Hepatocyte (in vitro differentiated cells): ENCODE measurements around the gene LIPC. TPM values are rescaled to one million over a fixed set of nuclear protein-coding genes. Genes with fewer than 3 reads are reported as not detected.

ENCODE experiments used
- DNase-seq: peaks from one replicate; pipeline ENCODE4 v3.0.0-alpha.2; 2016; ENCODE audit warnings: low spot score
- H2AFZ ChIP-seq: fragments of 200-600 bp; sonication (generic); 2 replicates; pipeline ENCODE4 v1.6.0; 2016; ENCODE audit warnings: antibody characterized with exemption, mild to moderate bottlenecking
- H3K27ac ChIP-seq: fragments of 200-600 bp; sonication (generic); 2 replicates; pipeline ENCODE4 v1.5.1; 2016; ENCODE audit warnings: mild to moderate bottlenecking
- H3K27me3 ChIP-seq: fragments of 200-600 bp; sonication (generic); 2 replicates; pipeline ENCODE4 v1.6.1; 2016
- H3K36me3 ChIP-seq: fragments of 200-600 bp; sonication (generic); replicated peaks from 2 replicates; pipeline ENCODE4 v1.5.1; 2016; ENCODE audit warnings: low read depth; ENCODE audit not compliant: insufficient read depth
- H3K4me1 ChIP-seq: fragments of 200-600 bp; sonication (generic); 2 replicates; pipeline ENCODE4 v1.5.1; 2016; ENCODE audit warnings: mild to moderate bottlenecking, moderate library complexity; ENCODE audit not compliant: insufficient read depth
- H3K4me2 ChIP-seq: fragments of 200-600 bp; sonication (generic); 2 replicates; pipeline ENCODE4 v1.6.0; 2016
- H3K4me3 ChIP-seq: fragments of 200-600 bp; sonication (generic); 2 replicates; pipeline ENCODE4 v1.5.1; 2016; ENCODE audit warnings: mild to moderate bottlenecking
- H3K79me2 ChIP-seq: fragments of 200-600 bp; sonication (generic); 2 replicates; pipeline ENCODE4 v1.6.0; 2017; ENCODE audit warnings: mild to moderate bottlenecking
- H3K9me2 ChIP-seq: fragments of 200-600 bp; sonication (generic); replicated peaks from 2 replicates; pipeline ENCODE4 v1.6.0; 2017; ENCODE audit warnings: mild to moderate bottlenecking; ENCODE audit not compliant: insufficient read depth
- H3K9me3 ChIP-seq: fragments of 200-600 bp; sonication (generic); 2 replicates; pipeline ENCODE4 v1.5.1; 2016; ENCODE audit warnings: low read depth, mild to moderate bottlenecking
- H4K20me1 ChIP-seq: fragments of 200-600 bp; sonication (generic); 2 replicates; pipeline ENCODE4 v1.6.0; 2016; ENCODE audit warnings: mild to moderate bottlenecking; ENCODE audit not compliant: insufficient read depth, poor library complexity, severe bottlenecking
- CTCF ChIP-seq: fragments of 200-600 bp; sonication (generic); IDR thresholded peaks from 2 replicates; pipeline ENCODE4 v1.5.1; 2016; ENCODE audit warnings: antibody characterized with exemption, mild to moderate bottlenecking; ENCODE audit not compliant: poor library complexity
- EZH2 ChIP-seq: fragments of 200-600 bp; sonication (generic); IDR thresholded peaks from 2 replicates; pipeline ENCODE4 v1.6.1; 2016; ENCODE audit warnings: antibody characterized with exemption, mild to moderate bottlenecking, borderline replicate concordance
- EZH2phosphoT487 ChIP-seq: fragments of 200-600 bp; sonication (generic); IDR thresholded peaks from one replicate; pipeline ENCODE4 v1.6.1; 2018; ENCODE audit warnings: antibody characterized with exemption, mild to moderate bottlenecking, low read depth, moderate library complexity; ENCODE audit not compliant: unreplicated experiment, severe bottlenecking
- WGBS: methylation state at CpG from one replicate; pipeline ENCODE4 v1.1.6; 2016; ENCODE audit warnings: low lambda C conversion rate; ENCODE audit errors: missing lambda C conversion rate; 5-methylcytosine and 5-hydroxymethylcytosine counted together
- polyA plus RNA-seq: library from polyadenylated mRNA; unstranded; fragments of >200 nt; fragmentation: Nextera tagmentation; extraction: Ambion mirVana; gene quantifications from 2 replicates; pipeline ENCODE4 v1.2.1, GENCODE V29; 2016
- total RNA-seq: library from RNA; depleted of rRNA; stranded (reverse); fragments of >200 nt; gene quantifications from 2 replicates; pipeline ENCODE4 v1.2.3, GENCODE V29; 2014

LIPC gene
- total and polyA plus RNA-seq, 2 experiments from 2014 or later: 37.0 to 64.8 TPM

DNA sequence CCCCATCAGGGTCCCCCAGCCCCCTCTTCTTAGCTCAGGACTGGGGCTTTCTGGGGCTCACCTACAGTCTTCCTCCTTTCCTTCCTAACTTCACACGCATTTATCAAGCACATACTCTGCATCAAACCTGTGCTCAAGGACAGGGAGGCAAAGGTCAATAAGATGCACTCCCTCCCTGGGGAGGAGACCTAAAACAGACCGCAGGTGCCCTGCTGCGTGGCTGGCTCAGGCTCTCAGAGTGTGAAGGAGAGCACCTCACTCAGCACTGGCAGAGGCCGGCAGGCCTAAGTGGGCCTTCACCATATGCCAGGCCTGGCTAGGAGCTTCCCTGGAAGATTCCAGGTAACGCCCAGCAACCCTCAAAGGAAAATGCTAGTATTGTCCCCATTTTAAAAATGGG lies 16.5 kb downstream of the LIPC start:
- no peaks in the 10 kb centered on the region for H3K79me2 ChIP-seq
- no peak overlapping the region for H3K4me2 ChIP-seq
- no peaks in the 10 kb centered on the region for H3K36me3 ChIP-seq
- H3K27ac ChIP-seq: no peak overlapping the region
- no peak overlapping the region for H2AFZ ChIP-seq
- H4K20me1 ChIP-seq: no peaks in the 10 kb centered on the region
- H3K27me3 ChIP-seq: no peaks in the 10 kb centered on the region
- H3K4me3 ChIP-seq: no peak overlapping the region
- no peaks in the 10 kb centered on the region for H3K9me3 ChIP-seq
- H3K9me2 ChIP-seq: no peaks in the 10 kb centered on the region
- no peak for DNase-seq
- 80% methylated on average over 5 of the region's 5 CpGs for WGBS
- H3K4me1 ChIP-seq: no peaks in the 10 kb centered on the region
- no peak for TF ChIP-seq CTCF
- TF ChIP-seq EZH2: no peak
- no peak for TF ChIP-seq EZH2phosphoT487

DNA sequence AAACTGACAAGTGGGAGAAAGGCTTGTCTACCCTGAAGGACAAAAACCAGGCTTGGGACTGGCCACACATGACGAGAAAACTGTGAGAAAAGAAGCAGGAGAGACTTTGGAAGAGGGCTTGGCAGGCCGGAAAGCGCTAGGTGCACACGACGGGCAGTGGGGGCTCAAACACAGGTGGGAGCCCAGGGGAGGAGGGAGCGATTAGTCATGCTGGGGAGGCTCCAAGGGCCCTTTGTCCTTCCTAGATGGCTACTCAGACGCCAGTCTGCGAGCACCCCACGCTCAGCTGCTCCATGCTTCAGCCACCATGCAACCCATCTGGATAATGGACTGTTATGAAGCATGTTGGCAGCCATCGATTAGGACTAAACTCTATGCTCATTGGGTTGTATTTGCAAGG lies 17.1 kb downstream of the LIPC start:
- Histone ChIP-seq H3K27me3 (no peaks in the 10 kb centered on the region), H3K36me3 (no peaks in the 10 kb centered on the region), H3K4me3 (no peak overlapping the region), H3K27ac (no peak overlapping the region), H2AFZ (no peak overlapping the region), H3K4me2 (no peak overlapping the region), H3K9me3 (no peaks in the 10 kb centered on the region), H3K4me1 (no peaks in the 10 kb centered on the region), H3K9me2 (no peaks in the 10 kb centered on the region), H4K20me1 (no peaks in the 10 kb centered on the region), H3K79me2 (no peaks in the 10 kb centered on the region)
- 79% methylated on average over 9 of the region's 10 CpGs for WGBS
- TF ChIP-seq EZH2phosphoT487 (no peak), EZH2 (no peak), CTCF (no peak)
- DNase-seq: no peak

DNA sequence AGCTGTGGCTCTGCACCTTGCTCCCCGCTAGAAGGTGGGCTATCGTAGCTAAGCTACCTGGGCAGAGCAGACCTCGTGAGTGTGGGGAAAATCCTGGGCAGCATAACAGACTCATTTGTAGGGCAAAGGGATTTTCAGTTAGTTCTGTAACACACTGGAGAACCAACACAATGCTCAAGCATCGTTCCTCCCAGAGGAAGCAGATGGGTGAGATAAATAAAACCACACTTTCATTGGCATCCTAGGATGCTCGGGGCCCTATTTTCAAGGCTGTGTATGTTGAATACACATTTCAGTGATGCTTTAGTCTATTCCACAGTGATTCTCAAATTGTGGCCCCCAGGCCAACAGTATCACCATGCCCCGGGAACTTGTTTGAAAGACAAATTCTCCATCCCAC lies 20.0 kb downstream of the LIPC start:
- Histone ChIP-seq H3K4me2 (no peak overlapping the region), H4K20me1 (no peaks in the 10 kb centered on the region), H3K79me2 (no peaks in the 10 kb centered on the region), H3K36me3 (no peaks in the 10 kb centered on the region), H3K27ac (no peak overlapping the region), H3K9me2 (no peaks in the 10 kb centered on the region), H3K4me1 (peaks cover 8% of the 10 kb centered on the region), H2AFZ (no peak overlapping the region), H3K9me3 (no peaks in the 10 kb centered on the region), H3K27me3 (no peaks in the 10 kb centered on the region), H3K4me3 (no peak overlapping the region)
- DNase-seq: no peak
- TF ChIP-seq CTCF (no peak), EZH2 (no peak), EZH2phosphoT487 (no peak)
- WGBS: 86% methylated on average over 6 of the region's 6 CpGs

- Histone ChIP-seq H2AFZ (no peak overlapping the region), H3K4me2 (no peak overlapping the region), H3K36me3 (no peaks in the 10 kb centered on the region), H3K9me3 (no peaks in the 10 kb centered on the region), H4K20me1 (no peaks in the 10 kb centered on the region), H3K27ac (no peak overlapping the region), H3K4me1 (peaks cover 11% of the 10 kb centered on the region), H3K4me3 (no peak overlapping the region), H3K9me2 (no peaks in the 10 kb centered on the region), H3K79me2 (no peaks in the 10 kb centered on the region), H3K27me3 (no peaks in the 10 kb centered on the region)
- DNase-seq: no peak
- WGBS: 98% methylated on average over 4 of the region's 4 CpGs
- TF ChIP-seq EZH2 (no peak), CTCF (no peak), EZH2phosphoT487 (no peak)
Measured at GRCh38 chr15:58452775-58453174, 21.0 kb downstream of the LIPC start.
